Measurements from ENCODE around the gene SLC30A1.
A peak's percentile ranks its signal among the peaks of the same experiment; 100 is the strongest.
"Not testable (repeated sequence)": the region's sequence is repeated elsewhere in the genome, so short reads cannot be mapped to it uniquely, and the experiment has no call there.

SLC30A1 gene, protein sequence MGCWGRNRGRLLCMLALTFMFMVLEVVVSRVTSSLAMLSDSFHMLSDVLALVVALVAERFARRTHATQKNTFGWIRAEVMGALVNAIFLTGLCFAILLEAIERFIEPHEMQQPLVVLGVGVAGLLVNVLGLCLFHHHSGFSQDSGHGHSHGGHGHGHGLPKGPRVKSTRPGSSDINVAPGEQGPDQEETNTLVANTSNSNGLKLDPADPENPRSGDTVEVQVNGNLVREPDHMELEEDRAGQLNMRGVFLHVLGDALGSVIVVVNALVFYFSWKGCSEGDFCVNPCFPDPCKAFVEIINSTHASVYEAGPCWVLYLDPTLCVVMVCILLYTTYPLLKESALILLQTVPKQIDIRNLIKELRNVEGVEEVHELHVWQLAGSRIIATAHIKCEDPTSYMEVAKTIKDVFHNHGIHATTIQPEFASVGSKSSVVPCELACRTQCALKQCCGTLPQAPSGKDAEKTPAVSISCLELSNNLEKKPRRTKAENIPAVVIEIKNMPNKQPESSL
- 17.1 to 23.9 reads per million in 2 donors for total RNA-seq

DNA sequence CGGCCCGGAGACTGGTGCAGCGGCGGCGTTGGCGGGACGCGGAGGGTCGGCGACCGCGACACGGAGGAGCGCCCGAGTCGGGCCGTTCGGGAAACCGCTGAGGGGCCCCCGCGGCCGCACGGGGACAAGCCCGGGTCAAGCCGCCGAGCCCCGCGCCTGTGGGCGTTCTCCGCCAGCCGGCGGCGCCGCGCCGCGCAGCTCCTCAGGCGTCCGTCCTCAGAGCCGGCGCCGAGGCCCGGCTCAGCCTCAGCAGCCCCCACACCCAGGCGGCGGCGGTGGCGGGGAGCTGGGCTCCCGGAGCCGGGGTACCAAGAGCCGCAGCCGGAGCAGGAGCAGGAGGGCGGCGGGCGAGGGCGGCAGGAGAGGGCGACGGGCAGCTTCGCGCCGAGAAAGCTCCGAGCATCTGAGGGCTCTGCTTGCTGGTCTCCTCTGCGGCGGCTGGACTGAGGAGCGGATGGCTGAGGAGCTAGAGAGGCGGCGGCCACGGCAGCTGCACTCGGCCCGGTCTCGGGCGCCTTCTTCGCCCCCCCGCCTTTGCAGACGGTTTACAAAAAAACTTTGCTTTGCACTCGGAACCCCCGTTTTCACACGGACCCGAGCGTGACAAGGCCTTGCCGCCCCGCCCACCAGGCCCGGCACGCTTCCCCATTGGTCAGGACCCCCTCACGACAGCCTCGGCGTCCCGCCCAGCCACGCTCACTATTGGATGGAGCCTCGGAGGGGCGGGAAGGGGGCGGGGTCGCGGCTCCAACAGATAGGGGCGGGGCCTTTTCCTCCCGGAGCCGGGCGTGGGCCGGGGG lies at the start of gene SLC30A1:
Gene SLC30A1 (minus strand): TSS at position 522 of the 800 bp plus-strand sequence. CDS start 549 bp downstream, outside the sequence.
- DNase-seq, result peak; percentile 99

DNA sequence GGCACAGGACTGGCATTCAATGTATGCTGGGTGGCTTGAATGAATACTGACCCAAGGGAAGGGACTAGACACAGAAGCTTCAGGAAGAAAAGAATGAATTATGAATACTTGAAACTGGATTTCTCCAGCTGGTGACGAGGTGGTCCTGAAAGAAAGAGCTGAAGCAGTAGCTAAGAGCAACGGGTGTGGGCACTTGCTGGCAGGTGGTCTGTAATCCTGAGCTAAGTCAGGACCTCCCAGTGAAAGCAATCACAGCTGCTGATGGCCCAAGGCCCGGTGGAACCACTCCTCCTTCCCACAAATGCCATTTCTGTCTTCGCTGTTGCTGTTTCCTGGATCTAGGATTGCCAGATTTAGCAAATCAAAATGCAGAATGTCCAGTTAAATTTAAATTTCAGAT lies 49.5 kb upstream of the SLC30A1 start:
- DNase-seq, result no peak

DNA sequence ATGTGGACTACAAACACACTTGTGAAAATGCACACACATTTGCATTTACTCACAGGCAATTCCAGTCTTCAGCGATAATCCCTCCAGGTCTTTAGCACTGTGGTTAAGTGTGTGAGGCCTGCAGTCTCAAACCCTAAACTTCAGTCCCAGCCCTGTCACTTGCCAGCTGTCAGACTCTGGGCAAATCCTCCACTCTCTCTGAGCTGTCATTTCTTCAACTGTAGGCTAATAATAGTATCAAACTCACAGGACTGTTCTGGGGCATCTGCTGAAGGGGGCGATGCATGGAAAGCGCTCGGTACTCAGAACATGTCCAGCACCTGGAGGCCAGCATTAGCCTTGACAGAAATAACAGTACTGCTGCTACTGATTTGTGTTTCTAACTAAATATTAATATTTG lies 48.3 kb upstream of the SLC30A1 start:
- no peak for DNase-seq

DNA sequence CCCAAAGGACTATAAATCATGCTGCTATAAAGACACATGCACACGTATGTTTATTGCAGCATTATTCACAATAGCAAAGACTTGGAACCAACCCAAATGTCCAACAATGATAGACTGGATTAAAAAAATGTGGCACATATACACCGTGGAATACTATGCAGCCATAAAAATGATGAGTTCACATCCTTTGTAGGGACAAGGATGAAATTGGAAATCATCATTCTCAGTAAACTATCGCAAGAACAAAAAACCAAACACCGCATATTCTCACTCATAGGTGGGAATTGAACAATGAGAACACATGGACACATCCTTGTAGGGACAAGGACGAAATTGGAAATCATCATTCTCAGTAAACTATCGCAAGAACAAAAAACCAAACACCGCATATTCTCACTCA lies 46.9 kb upstream of the SLC30A1 start:
- not testable (repeated sequence) for DNase-seq

DNA sequence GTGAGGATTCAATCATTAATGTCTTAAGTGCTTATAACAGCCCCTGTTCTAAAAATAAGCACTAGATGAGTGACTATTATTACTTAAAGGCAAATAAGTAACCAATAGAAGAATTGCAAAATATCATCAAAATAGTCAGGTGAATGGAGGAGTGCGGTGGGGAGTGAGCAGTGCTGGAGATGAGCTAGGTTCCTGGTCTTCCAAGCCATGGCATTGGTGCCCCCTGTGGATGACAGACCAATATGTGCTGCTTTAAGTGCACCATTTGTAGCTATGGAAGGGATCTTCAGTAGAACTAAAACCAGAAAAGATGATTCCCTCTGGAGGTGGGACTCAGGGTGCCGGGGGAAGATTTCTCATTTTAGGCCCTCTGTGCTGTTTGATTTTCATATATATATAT lies 46.1 kb upstream of the SLC30A1 start:
- DNase-seq, result no peak

DNA sequence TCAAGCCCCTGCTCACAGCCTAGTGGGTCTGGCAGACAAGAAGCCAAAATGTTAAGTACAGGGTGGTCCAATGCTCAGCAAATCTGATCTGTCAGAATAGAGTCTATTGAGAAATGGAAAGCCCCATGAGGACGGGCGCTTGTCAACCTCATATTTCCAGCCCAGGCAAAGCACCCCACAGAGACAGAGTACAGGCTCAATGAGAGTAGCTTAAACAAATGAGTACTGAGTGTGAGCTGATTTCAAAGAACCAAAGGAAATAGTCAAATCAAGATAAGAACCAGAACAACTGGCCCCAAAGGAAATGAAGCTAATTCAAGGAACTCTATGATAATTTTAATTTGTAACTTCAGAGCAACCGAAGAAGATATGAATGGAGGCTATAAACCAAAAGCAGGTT lies 44.6 kb upstream of the SLC30A1 start:
- DNase-seq, result no peak

DNA sequence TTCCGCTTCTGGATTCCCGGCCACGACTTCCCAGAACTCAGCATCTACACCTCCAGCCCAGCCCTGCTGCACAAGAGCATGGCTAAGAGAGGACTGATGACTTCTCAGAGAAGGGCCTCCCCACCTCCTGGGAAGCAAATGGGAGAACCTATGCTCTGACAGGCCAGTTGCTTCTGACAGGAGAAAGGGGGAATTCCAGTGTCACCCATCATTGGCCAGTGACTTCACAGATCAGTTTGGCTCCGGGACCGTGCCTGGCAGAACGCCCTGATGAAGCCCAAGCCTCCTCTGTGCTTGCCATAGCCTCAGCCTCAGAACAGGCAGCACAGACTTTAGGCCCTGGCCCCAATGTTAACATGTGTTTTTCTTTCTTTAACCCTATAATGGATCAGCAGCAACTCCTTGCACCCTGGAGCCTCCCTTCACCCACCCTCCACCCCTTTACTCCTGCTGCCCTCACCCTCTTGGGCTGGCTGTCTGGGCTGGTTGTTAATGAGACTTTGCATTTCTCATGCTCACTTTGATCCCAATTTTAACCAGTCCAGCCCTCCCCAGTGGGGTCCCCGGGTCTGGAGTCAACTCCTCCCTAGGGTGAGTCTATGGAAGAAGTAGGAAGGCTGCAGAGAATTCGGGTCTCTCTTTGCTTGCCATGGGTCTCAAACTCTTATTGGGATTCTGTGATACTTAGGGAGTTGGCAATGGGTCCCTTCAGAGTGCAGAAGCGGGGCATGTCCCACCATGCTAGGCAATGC lies 42.7 kb upstream of the SLC30A1 start:
- no peak for DNase-seq

DNA sequence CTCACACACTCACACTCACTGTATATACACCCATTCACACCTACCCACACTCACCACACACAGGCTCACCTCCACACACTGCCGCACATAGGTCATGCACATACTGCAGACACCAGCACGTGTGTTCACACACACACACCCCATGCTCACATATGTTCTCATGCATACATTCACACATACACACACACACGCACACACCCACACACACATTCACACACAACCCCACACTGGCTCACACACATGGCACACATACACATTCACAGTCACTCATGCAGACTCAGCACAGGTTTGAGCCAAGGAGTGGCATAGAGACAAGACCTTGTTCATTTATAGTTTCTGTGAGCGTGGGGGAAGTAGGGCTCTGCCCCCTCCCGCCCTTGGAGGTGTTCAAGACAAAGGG lies 41.1 kb upstream of the SLC30A1 start:
- no peak for DNase-seq

DNA sequence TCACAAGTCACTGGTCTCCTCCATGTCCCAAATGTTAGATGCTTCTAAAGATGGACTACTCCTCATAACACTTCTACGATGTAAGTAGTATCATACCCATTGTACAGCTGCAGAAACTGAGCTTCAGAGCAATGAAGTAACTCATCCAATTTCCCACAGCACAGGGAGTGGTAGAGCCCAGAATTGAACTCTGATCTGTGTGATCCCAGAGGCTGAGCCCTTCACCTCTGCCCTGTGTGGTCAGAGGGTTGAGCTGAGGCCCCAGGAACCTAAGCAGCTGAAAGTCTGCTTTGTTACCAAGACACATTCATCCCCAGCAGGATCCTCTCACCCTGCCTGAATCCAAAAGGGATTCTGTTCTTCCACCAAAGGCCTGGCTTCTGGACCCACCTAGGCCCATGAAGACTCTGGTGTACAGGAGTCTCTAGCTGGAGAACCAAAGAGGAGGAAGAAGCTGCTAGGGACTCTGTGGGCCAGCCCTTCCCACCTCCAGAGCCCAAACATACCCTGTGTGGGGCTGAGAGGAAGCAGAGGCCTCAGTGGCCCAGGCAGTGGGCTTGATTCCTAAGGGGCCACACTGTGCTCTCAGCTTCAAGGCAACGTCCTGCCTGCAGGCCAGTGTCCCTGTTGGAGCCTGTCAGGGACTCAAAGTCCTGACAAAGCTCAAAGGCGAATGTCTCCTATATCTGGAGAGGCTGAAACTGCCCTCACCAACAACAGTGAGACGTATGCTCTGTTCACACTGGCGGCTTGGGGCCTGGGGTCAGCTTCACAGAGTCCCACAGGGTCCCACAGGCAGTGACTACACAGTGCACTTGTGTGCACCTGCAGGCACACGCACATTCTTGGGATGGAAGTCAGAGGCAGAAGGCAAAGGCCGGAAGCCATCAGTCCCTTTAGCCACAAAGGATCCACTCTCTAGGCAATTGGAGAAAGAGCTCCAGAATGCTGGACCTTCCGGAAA lies 40.4 kb upstream of the SLC30A1 start:
- no peak for DNase-seq

- DNase-seq, result no peak
Observed at GRCh38 chr1:211616965-211617297, 38.0 kb upstream of the SLC30A1 start.

DNA sequence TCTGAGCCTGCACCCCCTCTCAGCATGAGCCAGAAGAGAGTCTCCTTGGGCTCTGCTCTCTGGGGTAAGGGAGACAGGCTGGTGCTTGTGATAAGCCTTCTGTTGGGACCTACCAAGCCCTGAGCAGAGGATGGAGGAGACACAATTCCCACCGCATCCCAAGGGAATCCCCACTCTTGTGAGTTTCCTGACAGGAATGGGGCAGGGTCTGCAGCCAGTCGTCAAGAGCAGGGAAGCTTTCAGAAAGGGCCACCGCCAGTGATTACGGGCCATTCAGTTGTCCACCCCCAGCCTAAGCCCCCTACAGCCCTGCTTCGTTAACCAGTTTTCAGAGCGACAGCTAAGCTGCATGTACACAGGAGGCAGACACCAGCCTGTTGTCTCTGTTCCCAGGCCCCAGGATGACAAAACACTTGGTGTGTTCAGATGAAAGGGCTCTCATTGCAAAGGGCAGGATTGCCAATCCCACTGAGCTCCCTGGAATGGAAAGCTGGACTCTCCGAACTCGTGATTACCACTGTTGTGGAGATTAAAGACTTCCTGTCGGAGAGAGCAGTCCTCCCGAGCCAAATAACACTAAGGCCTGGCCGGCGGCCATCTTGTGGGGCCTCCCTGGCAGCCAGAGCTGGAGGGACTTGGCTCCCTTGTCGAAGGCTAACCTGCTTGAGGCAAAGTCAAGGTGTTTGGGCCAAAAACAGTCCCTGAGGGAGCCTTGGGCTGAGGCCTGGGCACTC lies 37.4 kb upstream of the SLC30A1 start:
- no peak for DNase-seq

- DNase-seq, result no peak
Observed at GRCh38 chr1:211614615-211615014, 35.7 kb upstream of the SLC30A1 start.

GRCh38 chr1:211613951-211614350 lies 35.0 kb upstream of the SLC30A1 start:
- DNase-seq, result no peak

DNA sequence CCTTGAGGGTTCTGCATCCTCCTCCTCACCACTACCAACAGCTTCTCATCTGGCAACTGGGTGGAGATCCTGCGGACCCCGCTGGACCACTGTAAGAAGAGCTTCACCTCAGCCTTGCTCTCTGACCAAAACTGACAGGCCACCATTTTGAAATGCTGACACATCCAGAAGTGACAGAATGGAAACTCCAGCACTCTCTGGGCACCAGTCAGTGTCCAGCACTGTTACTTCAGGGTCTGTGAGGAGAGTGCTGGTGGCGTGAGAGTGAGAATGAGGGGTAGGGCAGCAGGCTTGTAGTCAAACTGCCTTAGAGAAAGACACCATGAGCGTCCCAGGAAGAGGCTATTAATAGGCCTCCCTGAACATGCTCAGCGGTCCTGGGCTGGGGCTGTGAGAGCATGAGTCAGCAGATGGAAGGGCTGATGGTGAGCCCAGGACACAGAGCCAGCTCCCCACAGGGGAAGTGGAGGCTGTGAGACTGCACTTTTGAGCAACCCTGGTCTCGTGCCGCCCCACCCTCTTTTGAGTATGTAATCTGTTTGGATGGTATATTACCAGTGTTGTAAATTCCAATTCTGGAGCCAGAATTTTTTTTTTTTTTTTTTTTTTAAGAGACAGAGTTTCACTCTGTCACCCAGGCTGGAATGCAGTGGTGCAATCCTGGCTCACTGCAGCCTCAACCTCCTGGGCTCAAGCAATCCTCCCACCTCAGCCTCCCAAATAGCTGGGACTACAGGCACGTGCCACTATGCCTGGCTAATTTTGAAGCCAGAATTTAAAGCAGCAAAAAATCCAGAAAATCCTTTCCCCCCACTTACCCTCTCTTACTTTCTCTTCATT lies 34.4 kb upstream of the SLC30A1 start:
- DNase-seq, result no peak

GRCh38 chr1:211612786-211613107 lies 33.8 kb upstream of the SLC30A1 start:
- DNase-seq, result no peak

- DNase-seq, result no peak
Observed at GRCh38 chr1:211611818-211612217, 32.9 kb upstream of the SLC30A1 start.

GRCh38 chr1:211610779-211611556 lies 32.0 kb upstream of the SLC30A1 start:
- DNase-seq, result no peak

GRCh38 chr1:211609120-211610024 lies 30.4 kb upstream of the SLC30A1 start:
- DNase-seq, result no peak

All from T-helper 9 cell (primary cell).